Mononuclear cell (primary cell): ENCODE results near the gene AFTPH. TPM values are rescaled to one million over a fixed set of nuclear protein-coding genes. Genes with fewer than 3 reads are reported as not detected.

Experiments used
- H3K27me3 ChIP-seq: 2 replicates; pipeline ENCODE4 v1.6.0; 2011; ENCODE audit warnings: low read length, control low read depth; ENCODE audit not compliant: insufficient read depth
- H3K4me1 ChIP-seq: 2 replicates; pipeline ENCODE4 v1.5.1; 2011; ENCODE audit warnings: mild to moderate bottlenecking, low read length, control low read depth; ENCODE audit not compliant: insufficient read depth
- H3K4me3 ChIP-seq: 2 replicates; pipeline ENCODE4 v1.5.1; 2011; ENCODE audit warnings: mild to moderate bottlenecking, low read length, moderate library complexity
- H3K9me3 ChIP-seq: 2 replicates; pipeline ENCODE4 v1.5.1; 2011; ENCODE audit warnings: low read depth, mild to moderate bottlenecking, control low read depth, low read length
- total RNA-seq: library from RNA; depleted of rRNA; stranded (reverse); fragments of >200 nt; gene quantifications from one replicate; pipeline ENCODE4 v1.2.3, GENCODE V29; 2012

The AFTPH gene
- total RNA-seq, 1 donor, result 87.1 TPM

DNA sequence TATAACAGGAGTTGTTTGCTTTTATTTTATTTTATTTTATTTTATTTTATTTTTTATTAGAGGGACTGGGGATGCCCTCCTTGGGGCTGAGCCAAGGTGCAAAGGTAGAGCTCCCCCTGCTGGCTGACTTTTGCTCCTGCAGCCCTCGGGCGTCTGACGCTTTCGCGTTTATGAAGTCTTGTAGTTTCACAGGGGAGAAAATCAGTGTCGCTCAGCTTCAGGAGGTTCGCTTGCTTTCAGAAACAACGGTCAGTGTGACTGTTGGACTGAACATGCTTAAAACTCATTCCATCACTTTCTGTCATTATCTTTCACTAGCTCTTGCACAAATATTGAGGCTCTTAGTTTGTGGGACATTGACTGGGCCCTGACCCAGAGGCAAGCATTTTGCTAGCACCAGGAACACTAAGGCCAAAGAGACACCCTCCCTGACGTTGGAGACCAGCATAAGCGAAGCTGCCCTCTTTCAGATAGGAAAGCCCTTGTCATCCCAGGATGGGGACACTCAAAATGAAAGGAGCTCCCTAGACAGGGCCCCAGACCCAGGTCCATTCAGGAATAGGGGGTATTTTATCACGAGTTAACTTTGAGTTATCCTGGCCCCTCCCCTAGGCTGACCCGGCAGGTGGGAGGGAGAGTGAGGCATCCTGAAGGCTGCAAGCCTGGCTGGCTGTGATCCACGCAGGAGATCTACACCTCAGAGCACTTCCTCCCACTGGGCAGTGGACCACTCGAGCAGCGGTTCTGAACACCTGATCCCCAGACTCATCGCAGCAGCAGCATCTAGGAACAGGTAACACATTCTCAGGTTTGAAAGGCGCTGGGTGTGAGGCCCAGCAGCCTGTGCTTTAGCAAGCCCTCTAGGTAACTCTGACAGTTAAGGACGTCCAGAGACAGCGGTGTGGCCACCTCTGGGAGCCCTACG, 35.8 kb upstream of the AFTPH start:
- H3K4me1 ChIP-seq, result no peaks in the 10 kb centered on the region
- no peaks in the 10 kb centered on the region for H3K27me3 ChIP-seq
- H3K9me3 ChIP-seq, result no peaks in the 10 kb centered on the region
- no peak overlapping the region for H3K4me3 ChIP-seq

DNA sequence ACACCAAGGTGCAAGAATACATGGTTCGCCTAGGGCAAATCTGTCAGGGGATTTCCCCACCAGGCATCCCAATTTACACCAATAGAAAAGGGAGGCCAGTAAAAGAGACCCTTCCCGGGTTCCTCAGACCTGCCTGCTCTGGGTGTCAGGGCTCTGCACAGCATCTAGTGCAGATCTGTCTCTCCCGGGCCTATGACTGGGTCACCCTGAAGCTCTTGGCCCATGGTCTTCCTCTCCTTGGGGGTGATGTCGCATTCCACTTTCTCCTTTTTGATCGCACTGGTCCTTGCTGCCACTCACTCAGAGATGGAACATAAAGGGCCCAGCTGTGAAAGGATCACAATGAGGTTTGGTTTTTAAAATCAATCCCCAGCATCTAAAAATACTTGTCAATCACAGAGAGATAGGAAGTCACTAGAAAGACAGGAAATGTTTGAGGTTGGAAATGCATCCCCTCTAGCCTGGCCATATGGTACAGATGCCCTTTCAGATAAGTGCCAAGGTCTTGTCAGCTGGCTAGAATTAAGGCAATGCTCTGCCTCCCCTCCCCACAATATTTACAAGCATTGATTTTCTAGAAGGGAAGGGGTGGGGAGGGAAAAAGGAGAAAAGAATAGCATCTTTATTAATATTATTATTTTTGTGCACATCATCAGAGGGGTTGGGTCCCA, 34.9 kb upstream of the AFTPH start:
- Histone ChIP-seq H3K27me3 (no peaks in the 10 kb centered on the region), H3K4me1 (no peaks in the 10 kb centered on the region), H3K4me3 (no peak overlapping the region), H3K9me3 (no peaks in the 10 kb centered on the region)

- H3K4me3 ChIP-seq, result no peak overlapping the region
- H3K9me3 ChIP-seq, result no peaks in the 10 kb centered on the region
- H3K4me1 ChIP-seq, result no peaks in the 10 kb centered on the region
- H3K27me3 ChIP-seq, result no peaks in the 10 kb centered on the region
Observed at GRCh38 chr2:64491426-64491825, 32.7 kb upstream of the AFTPH start.

DNA sequence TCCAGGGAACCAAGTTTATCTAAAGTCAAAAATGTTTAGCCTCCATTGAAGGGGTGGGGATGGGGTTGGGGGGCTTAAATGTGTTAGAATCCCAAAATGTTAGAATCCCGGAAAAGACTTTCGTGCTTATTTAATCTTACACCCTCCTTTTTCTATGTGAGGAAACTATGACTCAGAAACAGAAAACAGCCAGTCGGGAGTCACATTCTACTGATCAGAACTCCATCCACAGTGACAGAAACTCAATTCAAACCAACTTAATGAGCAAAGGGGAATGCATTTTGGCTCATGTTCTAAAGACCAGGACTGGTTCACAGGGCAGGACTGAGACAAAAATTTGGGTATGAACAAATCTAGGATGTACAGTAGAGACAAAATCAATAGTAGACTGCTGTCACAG, 31.9 kb upstream of the AFTPH start:
- Histone ChIP-seq H3K4me3 (no peak overlapping the region), H3K9me3 (no peaks in the 10 kb centered on the region), H3K4me1 (no peaks in the 10 kb centered on the region), H3K27me3 (no peaks in the 10 kb centered on the region)

- Histone ChIP-seq H3K4me3 (no peak overlapping the region), H3K4me1 (no peaks in the 10 kb centered on the region), H3K9me3 (no peaks in the 10 kb centered on the region), H3K27me3 (no peaks in the 10 kb centered on the region)
Observed at GRCh38 chr2:64492821-64493220, 31.3 kb upstream of the AFTPH start.

DNA sequence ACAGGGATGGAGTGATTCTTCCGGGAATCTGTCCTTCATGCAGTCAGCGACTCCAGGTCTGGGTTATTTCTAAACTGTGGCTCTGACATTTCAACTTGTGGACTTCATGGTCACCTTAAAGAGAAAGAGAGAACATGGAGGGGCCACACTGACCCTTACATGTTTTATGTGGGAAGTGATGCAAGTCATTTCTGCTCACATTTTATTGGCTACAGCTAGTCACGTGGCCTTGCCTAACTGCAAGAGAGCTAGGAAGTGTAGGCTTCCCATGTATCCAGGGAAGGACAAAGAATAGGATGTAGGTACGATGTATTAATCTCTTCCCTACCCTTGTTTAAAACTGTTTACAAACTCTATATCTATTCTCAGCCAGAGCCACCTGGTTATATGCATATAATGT, 30.3 kb upstream of the AFTPH start:
- Histone ChIP-seq H3K9me3 (no peaks in the 10 kb centered on the region), H3K27me3 (no peaks in the 10 kb centered on the region), H3K4me3 (no peak overlapping the region), H3K4me1 (no peaks in the 10 kb centered on the region)

- Histone ChIP-seq H3K9me3 (no peaks in the 10 kb centered on the region), H3K4me3 (no peak overlapping the region), H3K4me1 (no peaks in the 10 kb centered on the region), H3K27me3 (no peaks in the 10 kb centered on the region)
Observed at GRCh38 chr2:64498438-64498837, 25.7 kb upstream of the AFTPH start.

DNA sequence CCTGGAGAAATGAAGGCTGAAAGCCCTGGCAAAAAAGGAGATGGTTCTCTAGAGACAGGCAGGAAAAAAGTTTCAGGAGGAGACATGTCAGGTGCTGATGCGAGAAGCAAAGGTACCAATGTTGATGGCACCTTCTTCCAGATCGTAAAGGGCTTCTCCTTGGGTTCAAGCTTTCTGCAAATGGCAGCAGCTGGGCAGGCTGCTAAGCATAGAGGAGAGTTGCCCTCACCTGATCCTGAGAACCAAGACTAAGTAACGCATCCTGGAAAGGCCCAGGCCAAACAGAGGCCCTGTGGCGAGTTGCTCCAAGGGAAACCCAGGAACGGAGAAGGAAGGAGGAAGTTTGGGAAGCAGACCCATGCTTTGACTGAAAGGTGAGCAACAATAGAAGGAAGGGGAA, 23.6 kb upstream of the AFTPH start:
- Histone ChIP-seq H3K9me3 (no peaks in the 10 kb centered on the region), H3K4me3 (no peak overlapping the region), H3K4me1 (peaks cover 4% of the 10 kb centered on the region), H3K27me3 (no peaks in the 10 kb centered on the region)

DNA sequence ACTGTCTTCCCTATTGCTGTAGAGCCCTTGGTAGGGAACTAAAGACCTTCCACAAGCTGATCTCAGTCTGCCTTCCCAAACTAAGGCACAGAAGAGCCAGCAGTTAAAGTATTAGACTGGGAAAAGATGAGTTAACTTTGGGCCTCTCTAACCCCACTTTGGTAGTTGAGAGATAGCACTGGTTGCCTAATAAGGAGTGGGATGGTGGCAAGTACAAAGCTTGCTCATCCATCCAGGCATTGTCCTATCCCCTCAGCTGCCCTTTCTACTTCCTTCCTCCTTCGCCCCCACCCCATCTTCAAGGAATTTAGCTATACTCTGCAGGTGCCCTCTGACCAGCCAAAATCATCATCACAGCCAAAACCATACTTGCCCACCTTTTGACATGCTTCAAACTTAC, 22.2 kb upstream of the AFTPH start:
- H3K4me1 ChIP-seq, result peaks cover 4% of the 10 kb centered on the region
- H3K9me3 ChIP-seq, result no peaks in the 10 kb centered on the region
- no peak overlapping the region for H3K4me3 ChIP-seq
- H3K27me3 ChIP-seq, result no peaks in the 10 kb centered on the region

DNA sequence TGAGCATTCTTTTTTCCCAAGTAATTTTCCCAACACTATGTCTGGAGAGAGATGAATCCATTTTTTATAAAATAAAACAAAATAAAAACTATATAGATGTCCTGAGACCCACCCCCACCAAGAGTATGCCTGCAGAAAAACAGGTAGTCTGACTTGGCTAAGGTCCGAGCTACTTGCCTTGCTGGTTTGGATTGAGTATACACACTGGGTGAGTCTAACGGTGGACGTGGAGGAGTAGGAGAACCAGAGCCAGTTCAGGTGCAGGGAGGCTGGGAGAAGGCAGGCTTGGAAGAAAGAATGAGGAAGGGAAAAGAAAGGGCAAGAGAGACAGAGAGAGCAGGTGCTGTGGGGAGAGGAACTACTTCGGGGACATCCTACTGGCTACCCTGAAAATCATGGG, 21.3 kb upstream of the AFTPH start:
- Histone ChIP-seq H3K4me3 (no peak overlapping the region), H3K4me1 (peaks cover 4% of the 10 kb centered on the region), H3K9me3 (no peaks in the 10 kb centered on the region), H3K27me3 (no peaks in the 10 kb centered on the region)

DNA sequence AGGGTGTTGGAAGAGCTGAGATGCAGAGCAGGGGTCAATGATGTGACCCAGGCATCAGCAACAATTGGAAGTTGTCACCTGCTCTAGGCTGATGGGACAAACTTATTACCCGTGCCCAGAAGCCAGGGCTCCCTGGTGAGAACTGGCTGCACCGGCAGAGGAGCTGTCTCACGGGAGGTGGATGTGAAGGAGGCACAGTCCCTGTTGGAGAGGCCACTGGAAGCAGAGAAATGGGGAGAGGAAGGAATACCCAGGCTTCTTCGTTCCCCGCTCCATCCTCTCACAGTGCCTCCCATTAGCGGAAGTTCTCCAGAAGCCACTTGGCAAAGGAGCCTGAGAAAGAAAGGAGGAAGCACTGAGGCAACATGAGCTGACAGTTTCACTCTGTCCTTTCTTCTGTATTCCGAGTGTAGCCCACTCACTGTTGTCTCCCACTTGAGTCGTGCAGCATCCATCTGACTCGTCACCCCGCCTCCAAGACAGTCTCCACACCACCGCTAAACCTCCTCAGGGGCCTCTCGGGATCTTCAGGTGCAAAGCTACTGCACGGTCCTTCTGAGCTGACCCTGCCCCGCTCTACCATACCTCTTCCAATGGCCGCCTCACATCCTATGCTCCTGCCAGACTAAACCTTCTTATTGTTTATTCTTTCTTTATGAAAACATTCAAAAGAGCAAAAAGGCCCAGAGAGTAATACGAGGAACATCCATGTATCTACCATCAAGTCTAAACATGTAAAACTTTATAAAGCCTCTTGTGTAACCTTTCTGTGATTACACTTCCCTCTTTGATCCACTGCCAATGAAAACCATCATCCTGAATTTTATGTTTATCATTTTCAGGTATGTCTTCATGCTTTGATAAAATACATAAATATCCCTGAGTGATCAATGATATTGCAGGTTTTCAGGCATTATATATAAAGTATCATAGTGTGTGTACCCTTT, 19.1 kb upstream of the AFTPH start:
- Histone ChIP-seq H3K9me3 (no peaks in the 10 kb centered on the region), H3K27me3 (no peaks in the 10 kb centered on the region), H3K4me3 (no peak overlapping the region), H3K4me1 (peaks cover 4% of the 10 kb centered on the region)

DNA sequence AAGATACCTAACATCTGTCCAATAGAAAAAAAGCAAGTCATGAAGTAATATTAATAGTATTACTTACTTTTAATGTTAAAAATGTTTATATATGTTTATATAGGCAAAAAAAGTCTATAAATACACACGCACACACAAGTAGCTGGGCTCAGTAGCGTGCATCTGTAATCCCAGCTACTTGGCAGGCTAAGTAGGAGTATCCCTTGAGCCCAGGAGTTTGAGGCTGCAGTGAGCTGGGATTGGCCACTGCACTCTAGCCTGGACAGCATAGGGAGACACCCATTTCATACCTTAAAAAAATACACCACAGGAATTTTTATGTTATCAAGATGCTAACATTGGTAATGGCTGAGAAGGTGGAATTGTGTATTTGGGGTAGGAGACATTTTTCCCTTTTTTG, 17.4 kb upstream of the AFTPH start:
- Histone ChIP-seq H3K4me3 (no peak overlapping the region), H3K27me3 (no peaks in the 10 kb centered on the region), H3K9me3 (no peaks in the 10 kb centered on the region), H3K4me1 (peaks cover 4% of the 10 kb centered on the region)

DNA sequence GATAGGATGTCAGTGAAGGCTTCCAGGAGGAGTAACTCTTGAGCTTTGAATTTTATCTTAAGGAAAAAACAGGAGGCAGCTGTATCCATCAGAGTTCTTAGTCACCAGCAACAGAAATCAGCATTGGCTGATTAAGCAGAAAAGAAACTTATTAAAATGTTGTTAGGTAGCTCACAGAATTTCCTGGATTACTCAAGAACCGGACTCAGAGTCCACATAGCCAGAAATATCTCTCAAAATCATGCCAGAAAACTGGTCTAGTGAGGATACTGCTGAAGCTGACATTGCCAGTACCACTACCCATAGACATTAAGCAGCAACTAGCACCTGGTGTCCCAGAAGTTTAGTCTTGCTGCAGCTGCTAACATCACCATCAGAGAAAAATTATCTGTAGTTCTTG, 10.1 kb upstream of the AFTPH start:
- H3K4me1 ChIP-seq, result no peaks in the 10 kb centered on the region
- no peaks in the 10 kb centered on the region for H3K9me3 ChIP-seq
- H3K4me3 ChIP-seq, result no peak overlapping the region
- H3K27me3 ChIP-seq, result no peaks in the 10 kb centered on the region

- no peaks in the 10 kb centered on the region for H3K4me1 ChIP-seq
- H3K27me3 ChIP-seq, result no peaks in the 10 kb centered on the region
- H3K4me3 ChIP-seq, result no peak overlapping the region
- H3K9me3 ChIP-seq, result no peaks in the 10 kb centered on the region
Observed at GRCh38 chr2:64515086-64515485, 9.0 kb upstream of the AFTPH start.
